GM12872 (cell line): Measurements from ENCODE around the gene NMS.

ENCODE experiments used
- CTCF ChIP-seq: IDR thresholded peaks from 3 replicates; pipeline ENCODE4 v1.5.1; 2011; ENCODE audit warnings: low read depth, mild to moderate bottlenecking, low read length, moderate library complexity; ENCODE audit not compliant: insufficient read depth

NMS gene

GRCh38 chr2:100453853-100454252, 16.4 kb upstream of the NMS start:
- TF ChIP-seq CTCF: no peak

GRCh38 chr2:100460904-100461530, 9.3 kb upstream of the NMS start:
- TF ChIP-seq CTCF: no peak

GRCh38 chr2:100470898-100471514, 724 bp downstream of the NMS start:
- TF ChIP-seq CTCF: no peak

- TF ChIP-seq CTCF: no peak
These were observed 6.3 kb downstream of the NMS start for GRCh38 chr2:100476606-100477005.

GRCh38 chr2:100482741-100483140, 12.5 kb downstream of the NMS start:
- TF ChIP-seq CTCF: peak; percentile 49

- TF ChIP-seq CTCF: no peak
These were observed 13.6 kb downstream of the NMS start for GRCh38 chr2:100483895-100484294.

GRCh38 chr2:100484390-100484789, 14.1 kb downstream of the NMS start:
- no peak for TF ChIP-seq CTCF

- no peak for TF ChIP-seq CTCF
These were observed 15.1 kb downstream of the NMS start for GRCh38 chr2:100485396-100485795.
